ENCODE results near the gene ZNF541.

DNA sequence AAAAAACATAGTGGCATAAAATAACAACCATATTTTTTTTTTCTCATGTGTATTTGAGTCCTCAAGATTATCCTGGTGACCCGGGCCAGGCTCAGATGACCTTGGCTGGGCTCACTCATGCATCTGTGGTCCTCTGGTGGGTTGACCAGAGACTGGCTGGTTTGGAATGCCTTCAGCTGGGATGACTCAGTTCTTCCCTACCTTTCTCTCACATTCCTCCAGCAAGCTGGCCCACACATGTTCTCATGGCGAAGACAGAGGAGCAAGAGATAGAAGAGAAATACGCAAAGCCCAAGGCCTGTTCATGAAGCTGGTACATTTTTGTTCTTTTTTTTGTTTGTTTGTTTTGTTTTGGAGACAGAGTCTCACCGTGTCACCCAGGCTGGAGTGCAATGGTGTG, 14.3 kb upstream of the ZNF541 start:
- TF ChIP-seq, protein P1, sequence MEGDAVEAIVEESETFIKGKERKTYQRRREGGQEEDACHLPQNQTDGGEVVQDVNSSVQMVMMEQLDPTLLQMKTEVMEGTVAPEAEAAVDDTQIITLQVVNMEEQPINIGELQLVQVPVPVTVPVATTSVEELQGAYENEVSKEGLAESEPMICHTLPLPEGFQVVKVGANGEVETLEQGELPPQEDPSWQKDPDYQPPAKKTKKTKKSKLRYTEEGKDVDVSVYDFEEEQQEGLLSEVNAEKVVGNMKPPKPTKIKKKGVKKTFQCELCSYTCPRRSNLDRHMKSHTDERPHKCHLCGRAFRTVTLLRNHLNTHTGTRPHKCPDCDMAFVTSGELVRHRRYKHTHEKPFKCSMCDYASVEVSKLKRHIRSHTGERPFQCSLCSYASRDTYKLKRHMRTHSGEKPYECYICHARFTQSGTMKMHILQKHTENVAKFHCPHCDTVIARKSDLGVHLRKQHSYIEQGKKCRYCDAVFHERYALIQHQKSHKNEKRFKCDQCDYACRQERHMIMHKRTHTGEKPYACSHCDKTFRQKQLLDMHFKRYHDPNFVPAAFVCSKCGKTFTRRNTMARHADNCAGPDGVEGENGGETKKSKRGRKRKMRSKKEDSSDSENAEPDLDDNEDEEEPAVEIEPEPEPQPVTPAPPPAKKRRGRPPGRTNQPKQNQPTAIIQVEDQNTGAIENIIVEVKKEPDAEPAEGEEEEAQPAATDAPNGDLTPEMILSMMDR (IDR thresholded peaks at IDR 0.05; ENCODE audit: low read depth, low read length): no peak
- no peak for TF ChIP-seq EZH2phosphoT487 (IDR thresholded peaks at IDR 0.05; ENCODE audit: low read depth)

Measured in OCI-LY3 (cell line).